HG03097 (cell line): ENCODE data around the gene CCDC85C.

Experiments used
- ATAC-seq: cut with Tn5 transposase; IDR thresholded peaks from one replicate; pipeline ENCODE4 v1.9.1; 2021; ENCODE audit not compliant: unreplicated experiment, low FRiP score

The CCDC85C gene

DNA sequence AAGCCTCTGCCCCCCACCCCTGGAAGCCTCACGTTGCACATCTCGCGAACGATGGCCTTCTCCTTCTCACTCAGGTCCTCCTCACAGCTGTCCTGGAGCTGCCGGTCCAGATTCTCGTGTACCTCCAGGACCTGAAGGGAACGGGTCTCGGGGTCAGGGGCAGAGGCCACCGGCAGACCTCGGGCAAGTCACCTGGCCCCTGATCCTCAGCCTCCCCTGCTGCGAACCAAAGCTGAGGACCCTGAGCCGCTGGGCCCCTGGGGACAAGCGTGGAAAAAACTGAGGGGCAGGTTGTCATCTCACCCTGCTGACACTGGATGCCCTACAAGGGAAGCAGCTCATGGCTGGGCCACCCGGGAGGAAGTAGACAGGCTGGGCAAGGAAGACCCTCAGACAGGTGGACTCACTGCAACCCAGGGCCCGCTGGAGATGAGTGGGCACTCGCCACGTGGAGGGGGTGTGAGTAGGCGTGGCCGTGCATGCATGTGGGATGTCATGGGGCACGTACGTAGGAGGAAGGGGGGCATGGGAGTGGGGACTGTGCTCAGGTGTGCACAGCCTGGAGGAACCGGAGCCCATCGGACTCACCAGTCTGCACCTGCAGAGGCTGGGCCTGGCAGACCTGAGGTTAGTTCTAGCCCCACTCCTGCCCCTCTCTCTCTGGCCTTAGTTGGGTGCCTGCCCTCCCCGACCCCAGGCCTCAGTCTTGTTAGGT lies 87.7 kb downstream of the CCDC85C start:
- no peak for ATAC-seq

DNA sequence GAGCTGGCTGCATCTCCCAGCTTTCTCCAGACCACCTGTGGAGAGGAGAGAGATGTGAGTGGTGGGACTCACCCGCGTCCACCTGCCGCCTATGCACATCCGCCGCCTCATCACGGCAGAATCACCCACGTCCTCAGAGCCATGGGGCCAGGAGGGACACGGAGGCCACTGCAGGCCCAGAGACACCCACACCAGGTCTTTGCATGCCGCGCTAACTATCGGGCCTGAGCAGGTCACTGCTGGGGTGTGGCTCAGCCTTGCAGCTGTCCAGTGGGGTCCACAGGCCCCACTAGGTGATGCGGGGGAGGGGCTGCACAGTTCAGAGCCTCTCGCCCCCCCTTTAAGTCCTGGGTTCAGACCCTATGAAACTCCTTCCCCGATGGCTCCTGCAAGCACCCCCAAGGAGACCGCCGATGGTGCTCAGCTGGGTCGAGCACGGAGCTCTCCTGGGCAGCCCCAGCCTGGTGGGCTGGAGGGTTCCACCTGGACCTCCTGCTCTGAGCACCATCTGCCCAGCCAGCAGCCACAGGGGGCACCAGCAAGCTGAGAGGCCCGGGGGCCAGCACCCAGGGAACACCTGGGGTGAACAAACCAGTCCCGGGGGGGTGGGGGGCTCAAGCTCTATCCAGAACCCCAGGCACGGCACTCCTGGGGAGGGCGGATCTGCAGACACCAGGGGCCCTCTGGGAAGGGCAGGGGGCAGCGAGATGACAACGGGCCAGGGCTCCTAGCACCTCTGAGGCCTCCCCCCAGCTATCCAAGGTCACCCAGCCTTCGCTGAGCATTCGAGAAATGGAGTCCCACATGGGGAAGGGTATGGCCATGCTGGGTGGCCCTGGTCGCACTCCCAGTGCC lies 88.5 kb downstream of the CCDC85C start:
- ATAC-seq: no peak

DNA sequence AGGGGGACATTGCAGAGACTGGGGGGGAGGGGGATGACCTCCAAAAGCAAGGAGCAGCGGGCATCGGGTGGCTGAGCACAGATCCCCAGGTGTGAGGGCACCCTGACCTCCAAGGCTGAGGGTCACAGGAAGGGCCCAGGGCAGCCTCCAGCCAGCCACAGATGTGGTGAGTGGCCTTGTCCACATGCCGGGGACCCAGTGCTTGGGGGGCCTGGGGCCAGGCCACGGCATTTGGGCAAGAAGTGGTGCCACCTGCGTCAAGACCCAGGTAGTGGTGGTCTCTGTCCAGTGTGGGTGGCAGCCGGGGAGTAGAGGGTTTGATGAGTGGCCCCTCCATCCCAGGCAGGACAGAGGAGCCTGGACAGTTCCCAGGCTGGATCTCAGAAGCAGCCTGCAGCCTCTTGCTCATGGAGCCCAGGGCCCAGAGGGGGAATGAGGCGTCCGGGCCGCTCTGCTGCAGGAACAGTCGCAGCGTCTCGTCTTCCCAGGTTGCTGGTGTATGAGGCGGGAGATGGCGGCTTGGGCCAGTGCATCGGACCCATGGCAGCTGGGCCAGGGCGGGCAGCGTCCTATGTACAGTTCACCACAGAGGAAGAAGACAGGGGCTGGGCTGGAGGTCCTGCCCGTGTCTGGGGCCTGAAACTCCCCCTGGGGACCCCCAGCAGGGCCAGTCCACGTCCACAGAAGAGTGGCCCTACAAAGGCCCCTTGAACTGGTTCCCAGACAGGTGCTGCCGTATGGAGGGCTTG lies 89.3 kb downstream of the CCDC85C start:
- ATAC-seq: no peak

DNA sequence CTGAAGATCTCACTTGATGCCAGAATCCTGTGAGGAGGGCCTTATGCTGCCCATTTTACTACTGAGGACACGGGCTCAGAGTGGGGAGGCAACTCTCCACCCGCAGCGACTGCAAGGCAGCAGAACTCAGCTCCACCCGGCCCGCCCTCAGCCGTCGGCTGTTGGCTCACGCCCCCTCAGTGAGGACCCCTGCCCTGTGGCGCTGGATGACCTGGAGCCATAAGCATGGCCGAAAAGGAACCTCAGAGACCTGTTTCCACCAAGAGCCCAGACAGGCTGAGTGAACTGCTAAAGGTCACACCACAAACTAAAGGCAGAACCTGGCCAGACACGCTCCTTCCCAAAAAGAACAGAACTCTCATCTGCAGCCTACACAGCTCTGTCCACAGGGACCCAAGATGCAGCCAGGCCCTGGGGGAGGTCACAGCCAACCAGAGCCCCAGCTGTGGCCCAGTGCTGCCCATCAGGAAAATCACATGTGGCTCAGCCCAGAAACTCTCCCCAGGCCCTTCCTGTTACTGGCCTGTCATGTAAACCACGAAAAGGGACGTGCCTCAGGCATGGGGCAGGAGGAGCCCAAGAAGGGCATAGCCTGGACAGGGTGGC lies 90.0 kb downstream of the CCDC85C start:
- ATAC-seq: no peak

DNA sequence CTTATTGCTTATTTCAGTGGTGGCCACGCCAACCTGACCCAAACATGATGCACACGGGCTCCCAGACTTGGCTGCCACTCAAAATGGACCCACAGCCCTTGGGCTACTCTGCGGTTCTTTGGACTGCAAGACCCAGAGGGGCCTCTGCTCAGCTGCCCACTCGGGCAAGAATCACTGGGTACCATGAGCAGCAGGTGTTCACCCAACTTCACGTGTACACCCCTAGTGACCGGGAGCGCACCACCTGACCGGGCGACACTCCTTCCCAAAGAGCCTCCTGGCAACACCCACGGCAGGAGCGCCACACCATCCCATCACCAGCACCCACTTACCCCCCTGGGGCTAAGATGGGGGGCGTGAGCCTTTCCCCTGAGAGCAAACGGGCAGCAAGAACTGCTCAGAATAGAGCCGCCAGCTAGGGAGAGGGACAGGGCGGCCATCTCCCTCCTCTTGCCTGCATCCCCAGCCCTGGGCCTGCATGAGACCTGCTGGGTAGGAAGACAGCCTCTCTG lies 90.8 kb downstream of the CCDC85C start:
- ATAC-seq: no peak

DNA sequence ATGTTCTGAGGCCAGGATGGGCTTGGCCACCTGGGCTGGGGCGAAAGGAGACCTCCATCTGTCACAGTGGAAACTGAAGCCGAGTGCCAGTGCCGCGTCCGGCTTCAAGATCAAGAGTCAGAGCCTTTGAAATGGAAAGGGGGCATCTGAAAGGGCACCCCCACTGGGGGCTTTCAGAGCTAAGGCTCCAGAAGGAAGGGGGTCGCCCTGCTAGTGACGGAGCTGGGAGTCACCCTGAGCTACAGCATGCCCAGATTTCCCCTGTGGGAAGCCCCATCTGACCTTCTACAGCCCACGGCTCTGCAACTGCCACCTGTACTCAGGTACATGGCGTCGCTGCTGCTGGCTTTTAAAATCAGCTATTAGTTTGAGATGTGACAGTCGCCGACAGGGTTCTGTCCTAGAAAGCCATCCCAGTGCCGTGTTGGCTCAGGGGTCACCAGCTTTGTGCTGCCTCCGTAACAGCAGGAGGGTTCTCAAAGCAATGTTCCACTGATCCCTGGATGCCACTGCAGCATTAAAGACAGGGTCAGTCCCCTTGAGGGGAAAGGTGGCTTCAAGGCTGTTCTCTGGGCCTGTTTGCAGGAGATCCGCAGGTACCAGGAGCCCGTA lies 91.3 kb downstream of the CCDC85C start:
- ATAC-seq: no peak

DNA sequence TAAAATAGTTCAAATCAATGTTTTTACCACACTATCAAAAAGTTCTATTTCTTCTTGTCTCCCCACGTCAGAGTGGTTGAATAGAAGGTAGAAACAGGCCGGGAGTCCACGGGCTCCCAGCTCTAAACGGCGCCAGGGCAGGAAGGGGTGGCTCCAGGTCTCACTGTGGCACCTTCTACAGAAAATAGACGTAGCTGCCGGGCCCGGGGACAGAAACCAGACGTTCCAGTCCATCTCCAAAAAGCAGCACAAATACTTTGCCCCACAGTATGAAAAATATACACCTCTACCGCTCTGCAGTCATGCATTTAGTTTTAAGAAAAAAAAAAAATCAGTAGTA lies 91.9 kb downstream of the CCDC85C start:
- no peak for ATAC-seq

DNA sequence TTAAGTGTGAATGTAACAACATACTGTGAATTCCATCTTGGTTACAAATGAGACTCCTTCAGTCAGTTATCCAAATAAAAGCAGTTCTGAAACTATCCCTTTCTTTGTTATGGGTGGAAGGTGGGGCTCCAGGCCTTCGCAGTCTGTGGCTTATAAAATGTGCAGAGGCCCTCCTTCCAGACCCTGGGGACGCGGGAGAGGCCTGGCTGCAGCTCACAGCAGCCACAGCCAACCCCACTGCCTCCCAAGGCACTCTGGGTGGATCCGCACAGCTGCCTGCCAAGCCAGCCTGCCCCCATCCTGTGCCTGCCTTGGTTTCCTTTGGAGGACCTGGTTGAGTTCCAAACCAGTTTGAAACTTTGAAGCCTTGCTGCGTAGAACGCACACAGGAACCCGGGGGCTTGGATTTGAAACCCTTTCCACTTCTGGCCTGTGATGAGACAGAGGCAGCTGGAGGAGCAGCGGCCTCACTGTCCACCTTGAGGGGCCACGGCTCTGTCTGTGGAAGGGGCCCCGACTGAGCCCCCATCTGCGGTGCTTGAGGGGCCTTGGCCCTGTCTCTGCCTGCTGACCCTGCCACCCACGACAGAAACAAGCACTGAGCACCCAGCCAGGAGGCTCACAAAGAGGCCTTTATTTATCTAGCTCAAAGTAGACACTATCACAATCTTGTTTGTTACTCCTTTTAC lies 92.4 kb downstream of the CCDC85C start:
- ATAC-seq: no peak

DNA sequence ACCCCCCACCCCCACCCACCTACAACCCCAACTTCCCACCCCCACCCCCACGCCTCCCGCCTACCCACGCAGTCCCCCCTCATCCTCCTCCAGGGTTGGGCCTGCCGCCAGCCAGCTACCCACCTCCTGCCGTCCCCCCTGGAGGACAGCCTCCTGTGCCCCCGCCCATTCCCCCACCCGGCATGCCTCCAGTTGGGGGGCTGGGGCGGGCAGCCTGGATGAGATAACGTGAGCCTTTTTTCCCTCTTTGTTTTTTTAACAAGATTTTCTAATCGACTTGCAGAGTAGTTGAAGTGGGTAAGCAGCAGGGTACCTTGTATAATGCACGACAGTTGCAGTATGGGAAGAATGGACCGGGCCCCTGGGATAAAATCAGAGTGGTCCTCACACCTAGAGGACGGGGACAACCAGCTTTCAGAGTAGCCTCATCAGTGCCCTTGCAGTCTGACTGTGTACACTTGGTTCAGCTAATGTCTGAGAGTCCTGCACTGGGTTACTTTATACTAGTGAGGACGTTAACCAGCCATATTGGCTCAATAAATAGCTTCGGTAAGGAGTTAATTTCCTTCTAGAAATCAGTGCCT lies 93.4 kb downstream of the CCDC85C start:
- no peak for ATAC-seq

DNA sequence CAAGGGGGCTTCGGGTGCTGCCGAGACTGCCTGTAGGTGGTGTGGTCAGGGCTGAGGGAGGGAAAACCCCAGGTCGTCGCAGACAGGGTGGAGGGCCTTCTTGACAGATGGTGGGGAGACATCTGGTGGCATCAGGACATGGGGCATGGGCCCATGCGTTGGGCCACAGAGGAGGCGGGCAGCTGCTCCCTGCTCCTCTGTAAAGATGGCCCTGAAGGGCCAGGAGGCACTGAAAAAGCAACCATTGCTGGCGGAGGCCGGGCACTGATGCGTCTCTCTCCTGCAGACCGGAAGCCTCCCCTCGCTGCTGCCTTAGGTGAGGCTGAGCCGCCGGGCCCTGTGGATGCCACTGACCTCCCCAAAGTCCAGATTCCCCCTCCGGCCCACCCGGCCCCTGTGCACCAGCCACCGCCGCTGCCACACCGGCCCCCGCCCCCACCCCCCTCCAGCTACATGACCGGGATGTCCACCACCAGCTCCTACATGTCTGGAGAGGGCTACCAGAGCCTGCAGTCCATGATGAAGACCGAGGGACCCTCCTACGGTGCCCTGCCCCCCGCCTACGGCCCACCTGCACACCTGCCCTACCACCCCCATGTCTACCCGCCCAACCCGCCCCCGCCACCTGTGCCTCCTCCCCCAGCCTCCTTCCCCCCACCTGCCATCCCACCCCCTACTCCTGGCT lies 94.0 kb downstream of the CCDC85C start:
- ATAC-seq: no peak

DNA sequence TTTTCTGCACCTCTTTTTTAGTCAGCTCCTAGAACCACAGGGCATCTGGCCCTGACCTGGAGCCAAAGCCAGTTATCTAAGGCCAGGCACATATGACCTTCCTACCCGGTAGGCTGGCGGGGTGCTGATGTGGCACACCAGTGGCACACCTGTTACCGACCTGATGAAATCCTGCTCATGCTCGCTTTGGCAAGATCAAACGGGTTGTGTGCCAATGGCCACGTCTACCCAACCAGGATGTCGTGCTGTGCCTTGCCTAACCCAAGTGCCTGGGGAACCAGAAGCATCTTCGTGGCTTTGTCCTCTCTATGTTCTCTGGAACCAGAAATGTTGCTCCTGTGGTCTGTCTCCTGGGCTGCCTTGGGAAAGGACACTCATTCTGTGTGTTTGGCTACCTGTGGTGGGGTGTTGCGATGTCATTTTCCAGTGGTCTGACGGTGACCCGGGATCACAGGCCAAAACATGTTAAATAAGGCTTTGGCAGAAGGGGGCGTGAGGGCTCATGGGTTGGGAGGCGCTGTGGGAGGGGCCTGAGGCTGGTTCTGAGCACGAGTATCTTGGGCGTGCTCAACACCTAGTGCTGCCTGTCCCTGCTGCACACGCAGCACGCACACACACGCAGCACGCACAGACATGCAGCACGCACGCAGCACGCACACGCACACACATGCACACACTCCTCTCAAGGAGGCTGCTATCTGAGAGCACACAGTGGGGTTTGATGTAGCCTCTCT lies 94.9 kb downstream of the CCDC85C start:
- no peak for ATAC-seq

DNA sequence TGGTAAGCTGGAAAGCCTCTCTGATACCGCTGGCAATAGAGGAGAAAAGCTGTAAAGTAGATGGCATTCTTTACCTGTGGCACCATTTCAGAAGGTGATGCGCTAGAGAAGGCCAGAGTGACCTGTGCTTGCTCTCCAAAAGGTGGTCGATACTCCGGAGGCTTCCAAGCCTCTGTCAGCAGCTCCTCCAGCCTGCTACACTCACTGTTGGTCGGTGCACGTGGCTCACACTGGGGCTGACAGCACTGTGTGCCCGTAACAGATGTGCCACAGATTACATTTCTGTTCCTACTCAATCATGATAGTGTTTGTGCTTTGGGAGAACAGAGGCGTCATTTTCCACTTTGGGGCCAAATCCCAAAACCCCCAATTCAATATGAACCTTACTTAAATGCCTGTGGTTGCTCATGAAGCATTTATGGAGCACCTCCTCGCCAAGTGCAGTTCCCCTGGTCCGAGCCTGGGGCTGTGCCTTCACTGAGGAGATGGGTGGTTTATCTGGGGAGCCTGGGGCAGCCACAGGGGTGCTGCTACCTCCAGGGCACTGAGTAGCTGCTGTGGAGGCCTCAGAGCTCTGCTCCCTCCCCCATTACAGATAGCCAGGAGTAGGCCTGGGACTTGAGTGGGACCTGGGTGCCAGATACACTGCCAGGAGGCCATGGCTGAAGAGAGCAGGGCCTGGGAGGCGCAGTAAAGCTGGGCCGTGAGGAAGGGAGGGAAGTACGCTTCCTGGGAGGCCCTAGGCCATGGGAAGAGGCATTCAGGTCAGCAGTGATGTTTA lies 96.0 kb downstream of the CCDC85C start:
- ATAC-seq: no peak

DNA sequence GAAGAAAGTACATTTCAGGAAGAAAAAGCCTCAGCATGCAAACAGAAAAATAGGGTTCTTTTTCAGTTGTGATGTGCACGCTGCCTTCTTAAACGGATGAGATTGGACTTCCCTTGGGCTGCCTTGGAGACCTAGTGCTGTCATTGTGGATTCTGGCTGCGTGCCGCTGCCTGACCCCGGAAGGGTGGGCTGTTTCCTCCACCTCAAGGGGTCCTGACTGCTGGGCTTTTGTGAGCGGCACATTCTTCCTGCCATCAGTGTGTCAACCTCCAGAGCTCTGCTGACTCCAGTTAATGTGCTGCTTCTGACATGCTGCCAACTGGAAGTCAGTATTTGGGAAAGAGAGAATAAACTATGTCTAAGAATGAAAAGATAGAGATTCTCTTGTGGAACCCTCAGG lies 97.7 kb downstream of the CCDC85C start:
- ATAC-seq: no peak

DNA sequence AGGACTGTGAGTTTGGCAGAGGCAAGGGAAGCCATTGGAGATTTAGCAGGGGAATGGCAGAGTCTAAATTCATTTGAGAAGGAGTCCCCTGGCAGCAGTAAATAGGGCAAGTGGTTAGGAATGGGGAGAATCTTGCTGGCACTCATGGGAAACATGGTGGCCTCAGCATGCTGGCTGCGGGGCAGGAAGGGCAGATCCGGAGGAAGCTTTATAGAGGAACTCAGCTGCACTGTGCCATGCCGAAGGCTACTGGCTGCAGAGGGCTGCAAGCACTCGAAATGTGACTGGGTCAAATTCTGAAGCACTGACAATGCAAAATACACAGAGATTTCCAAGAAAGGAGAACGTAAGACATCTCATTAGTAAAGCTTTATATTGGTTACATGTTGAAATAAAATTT lies 98.9 kb downstream of the CCDC85C start:
- ATAC-seq: no peak

DNA sequence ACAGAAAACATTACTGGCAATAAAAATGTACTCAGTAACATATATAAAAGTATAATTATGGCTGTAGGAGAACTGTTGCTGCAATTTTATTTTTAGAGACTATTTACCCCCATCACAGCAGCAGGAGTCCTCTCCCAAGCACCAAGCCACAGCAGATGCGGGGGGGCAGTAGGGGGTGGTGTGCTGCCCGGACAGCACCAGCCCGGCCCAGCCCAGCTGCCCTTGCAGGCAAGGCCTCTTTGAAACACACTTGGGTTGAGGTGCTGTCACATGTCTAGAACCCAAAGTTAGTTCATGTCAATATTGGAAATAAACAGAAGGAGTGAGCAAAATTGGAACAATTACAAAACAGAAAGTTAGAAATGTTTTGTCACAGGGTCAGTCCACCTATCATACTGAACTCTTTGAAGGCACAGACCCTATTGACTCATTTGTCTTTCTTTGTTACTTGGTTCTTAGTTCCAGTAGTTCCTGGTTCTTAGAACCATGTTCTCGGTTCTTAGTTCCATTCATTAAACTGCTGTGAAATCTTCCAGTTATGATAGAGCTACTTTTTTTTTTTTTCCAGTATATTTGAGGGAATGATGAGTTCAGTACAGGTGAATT lies 100.1 kb downstream of the CCDC85C start:
- ATAC-seq: no peak

DNA sequence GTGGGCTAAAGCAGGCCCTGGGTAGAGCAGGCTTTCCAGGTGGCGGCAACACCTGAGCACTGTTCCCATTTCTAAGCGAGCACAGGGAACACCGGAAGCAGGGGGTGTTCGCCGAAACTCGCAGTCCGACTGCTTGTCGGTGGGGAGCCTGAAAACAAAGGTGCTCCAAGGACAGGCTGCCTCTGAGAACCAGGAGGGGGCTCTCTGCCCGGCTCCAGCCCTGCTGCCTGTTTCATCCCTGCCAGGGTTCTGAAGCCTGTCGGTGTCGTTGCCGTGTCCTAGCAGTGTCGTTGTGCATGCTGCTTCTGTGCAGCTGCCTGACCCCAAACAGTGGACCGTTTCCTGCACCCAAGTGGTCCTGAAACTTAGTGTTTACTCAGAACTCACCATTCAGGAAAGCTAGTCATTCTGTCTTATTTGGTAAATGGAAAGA lies 101.0 kb downstream of the CCDC85C start:
- ATAC-seq: no peak

DNA sequence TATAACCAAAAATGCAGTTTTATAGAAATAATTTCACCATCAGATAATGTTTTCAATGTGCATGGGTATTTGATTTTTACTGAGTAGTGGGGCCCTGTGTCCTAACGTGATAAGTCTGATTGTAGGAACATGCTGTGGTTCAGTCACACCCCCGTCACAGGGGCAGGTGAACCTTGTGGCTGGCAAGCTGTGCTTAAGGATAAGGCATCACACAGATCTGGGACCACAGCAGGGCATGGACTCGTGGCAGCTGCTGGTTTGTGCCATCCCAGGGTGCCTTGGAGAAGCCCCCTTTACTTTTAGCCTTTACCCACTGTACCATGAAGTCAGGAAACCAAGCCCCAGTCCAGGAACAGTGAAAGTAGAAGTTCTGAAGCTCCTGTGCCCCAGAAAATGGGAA lies 106.1 kb downstream of the CCDC85C start:
- no peak for ATAC-seq
